Amygdala (tissue), 56 donors: Measurements from ENCODE around the gene AKR1B15.
"Not testable (repeated sequence)": the region's sequence is repeated elsewhere in the genome, so short reads cannot be mapped to it uniquely, and the experiment has no call there.

Experiments
- DNase-seq, 56 donors: peaks; one replicate each; lab custom pipeline; 2025; lab: John Stamatoyannopoulos, UW

Gene AKR1B15

GRCh38 chr7:134532180-134532953, 16.5 kb upstream of the AKR1B15 start:
- no peak for DNase-seq

GRCh38 chr7:134532954-134533218, 16.0 kb upstream of the AKR1B15 start:
- no peak for DNase-seq

GRCh38 chr7:134533288-134533771, 15.6 kb upstream of the AKR1B15 start:
- no peak for DNase-seq

GRCh38 chr7:134534633-134535032, 14.3 kb upstream of the AKR1B15 start:
- no peak for DNase-seq

- no peak for DNase-seq
These were observed 13.5 kb upstream of the AKR1B15 start for GRCh38 chr7:134535272-134535918.

DNA sequence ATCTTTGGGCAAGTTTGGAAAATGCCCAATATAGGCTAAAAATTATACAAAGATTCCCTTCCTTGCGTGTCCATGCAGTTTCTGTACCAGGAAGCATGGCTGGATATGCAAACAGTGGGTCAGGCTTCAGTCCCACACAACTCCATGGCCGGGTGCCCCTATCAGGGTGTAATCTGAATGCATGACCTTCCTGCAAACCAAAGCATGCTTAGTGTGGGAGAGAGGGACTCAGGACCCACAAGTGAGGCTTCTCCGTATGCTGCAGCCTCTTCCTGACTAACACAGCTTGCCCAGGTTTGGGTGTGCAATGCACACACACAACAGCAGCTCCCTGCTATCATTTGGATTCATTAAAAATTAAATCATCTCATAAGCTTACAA, 13.0 kb upstream of the AKR1B15 start:
- DNase-seq, result no peak

- DNase-seq, result not testable (repeated sequence)
These were observed 12.4 kb upstream of the AKR1B15 start for GRCh38 chr7:134536558-134536957.

DNA sequence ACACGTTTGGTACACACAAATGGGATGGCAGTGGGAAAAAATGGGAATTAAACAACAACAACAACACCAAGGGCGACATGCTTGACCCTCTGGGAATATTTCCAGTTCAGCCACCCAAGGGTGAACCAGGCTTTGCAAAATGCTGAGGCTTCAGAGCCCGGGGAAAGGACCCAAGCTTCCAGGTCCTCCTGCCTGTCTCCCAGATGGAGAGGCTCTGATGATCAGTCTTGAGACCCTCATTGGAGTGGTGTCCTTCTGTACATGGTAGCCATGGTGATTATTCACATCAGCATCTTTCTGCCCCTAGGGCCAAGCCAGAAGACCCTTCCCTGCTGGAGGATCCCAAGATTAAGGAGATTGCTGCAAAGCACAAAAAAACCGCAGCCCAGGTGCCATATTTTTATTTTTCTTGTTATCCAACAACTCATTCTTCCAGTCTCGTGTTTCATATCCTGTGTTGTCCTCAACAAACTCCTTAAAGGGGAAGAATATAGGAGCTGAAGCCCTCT, 11.6 kb upstream of the AKR1B15 start:
- DNase-seq, result not testable (repeated sequence)

GRCh38 chr7:134539380-134540004, 9.4 kb upstream of the AKR1B15 start:
- DNase-seq, result no peak

DNA sequence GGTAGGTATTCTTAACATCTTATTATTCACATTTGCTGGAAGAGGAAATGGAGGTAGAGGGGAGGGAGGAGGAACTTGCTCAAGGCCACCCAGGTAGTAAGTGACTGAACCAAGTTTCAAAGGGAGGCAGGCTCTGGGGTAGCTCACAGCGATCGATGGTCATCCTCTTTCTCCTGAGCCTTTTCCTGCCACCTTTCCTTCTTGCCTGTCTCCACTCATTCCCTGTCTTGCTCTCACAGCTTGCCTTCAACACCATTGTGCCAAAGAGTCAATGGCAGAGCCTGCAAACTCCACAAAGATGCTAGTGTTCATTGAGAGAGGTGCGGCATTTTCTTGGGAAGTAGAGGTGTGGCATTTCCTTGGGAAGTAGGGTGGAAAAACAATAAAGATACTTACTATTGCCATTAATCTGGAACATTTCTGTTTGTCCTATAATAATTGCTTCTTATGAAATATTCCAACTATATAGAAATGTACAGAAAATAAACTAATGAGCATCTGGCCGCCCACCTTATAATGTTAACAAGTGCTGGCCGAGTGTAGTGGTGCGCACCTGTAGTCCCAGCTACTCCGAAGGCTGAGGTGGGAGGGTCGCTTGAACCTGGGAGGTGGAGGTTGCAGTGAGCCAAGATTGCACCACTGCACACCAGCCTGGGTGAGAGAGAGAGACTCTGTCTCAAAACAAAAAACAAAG, 7.3 kb upstream of the AKR1B15 start:
- not testable (repeated sequence) for DNase-seq

GRCh38 chr7:134542195-134542771, 6.6 kb upstream of the AKR1B15 start:
- DNase-seq, result no peak

DNA sequence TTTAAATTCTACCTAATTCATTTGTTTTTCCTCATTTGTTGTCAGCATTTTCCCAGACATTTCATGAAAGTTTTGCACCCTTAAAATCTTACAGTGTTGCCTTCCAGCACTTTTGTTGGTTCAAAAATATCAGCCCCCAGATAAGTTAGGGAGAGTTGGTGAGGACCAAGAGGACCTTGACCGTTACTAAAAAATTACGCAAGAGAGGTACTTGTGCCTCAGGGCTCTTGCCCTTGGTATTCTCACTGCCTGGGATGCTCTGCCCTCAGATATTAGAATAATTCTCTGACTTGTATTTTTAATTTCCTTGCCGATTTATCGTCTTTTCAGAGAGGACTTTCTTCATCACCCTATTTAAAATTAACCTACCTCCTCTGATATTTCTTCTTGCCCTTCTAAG, 3.5 kb upstream of the AKR1B15 start:
- no peak for DNase-seq

DNA sequence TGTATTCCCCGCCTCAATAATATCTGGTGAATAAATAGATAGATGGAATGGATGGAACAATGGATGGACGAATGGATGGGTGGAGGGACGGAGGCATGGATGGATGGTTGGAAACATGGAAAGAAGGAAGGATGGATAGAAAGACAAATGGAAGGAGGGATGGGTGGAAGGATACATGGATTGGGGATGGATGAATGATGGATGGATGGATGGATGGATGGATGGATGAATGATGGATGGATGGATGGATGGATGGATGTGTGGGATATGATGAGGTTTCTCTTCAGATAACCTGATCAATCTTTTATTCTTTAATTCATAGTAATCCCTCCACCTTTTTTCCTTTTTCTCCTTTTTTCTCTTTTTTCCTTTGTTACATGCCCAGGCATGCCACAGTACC, 3.0 kb upstream of the AKR1B15 start:
- DNase-seq, result no peak

GRCh38 chr7:134546955-134547354, 2.0 kb upstream of the AKR1B15 start:
- DNase-seq, result no peak

DNA sequence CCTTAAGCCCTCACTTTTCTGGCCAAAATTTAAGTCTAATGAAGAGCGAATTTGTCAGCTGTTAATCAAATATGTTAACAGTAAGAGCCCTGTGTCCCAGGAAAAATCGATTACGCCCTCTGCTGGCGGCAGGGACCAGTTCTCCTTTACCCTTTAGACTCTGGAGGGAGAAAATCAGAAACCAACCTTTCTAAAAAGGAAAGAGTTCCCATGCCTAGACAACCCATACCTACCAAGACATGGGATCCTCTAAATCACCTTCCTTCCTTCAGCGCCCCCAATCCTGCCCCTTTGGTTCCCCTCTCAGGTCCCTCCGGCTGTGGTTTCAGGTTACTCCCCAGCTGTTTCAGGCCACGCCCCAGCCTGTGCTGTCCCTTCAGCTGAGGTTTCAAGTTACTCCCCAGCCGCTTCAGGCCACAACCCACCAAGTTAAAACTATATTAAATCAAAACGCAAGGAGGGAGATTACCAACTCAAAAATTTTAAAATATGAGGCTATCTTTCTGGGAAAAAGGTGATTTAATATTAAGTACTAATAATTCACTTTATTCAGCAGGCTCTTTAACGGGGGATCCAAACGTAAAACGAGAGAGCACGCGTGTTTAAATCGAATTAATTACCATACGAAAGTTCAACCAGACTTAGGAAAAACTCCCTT, 1.4 kb upstream of the AKR1B15 start:
- peak in 43 of 56 donors; percentile 1 to 73 (median 21) for DNase-seq

DNA sequence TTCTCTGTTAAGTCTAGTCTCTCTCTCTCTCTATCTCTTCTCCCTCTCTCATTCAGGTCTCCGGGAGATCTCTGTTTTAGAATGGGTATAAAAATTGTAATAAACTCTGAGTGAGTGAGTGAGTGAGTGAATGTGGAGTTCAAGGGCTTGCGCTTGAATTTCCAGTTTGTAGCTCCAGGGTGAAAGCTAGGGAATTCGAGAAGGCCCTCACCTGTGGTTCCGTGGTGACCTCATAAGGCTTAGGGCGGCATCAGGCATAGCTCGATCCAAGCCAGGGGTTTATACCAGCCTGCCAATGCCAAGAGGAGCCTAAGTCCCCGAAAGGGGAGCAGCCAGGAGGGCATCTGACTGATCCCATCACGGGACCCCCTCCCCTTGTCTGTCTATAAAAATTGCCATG, 456 bp downstream of the AKR1B15 start:
- DNase-seq, result no peak

GRCh38 chr7:134552105-134552504, 3.2 kb downstream of the AKR1B15 start:
- DNase-seq, result no peak

DNA sequence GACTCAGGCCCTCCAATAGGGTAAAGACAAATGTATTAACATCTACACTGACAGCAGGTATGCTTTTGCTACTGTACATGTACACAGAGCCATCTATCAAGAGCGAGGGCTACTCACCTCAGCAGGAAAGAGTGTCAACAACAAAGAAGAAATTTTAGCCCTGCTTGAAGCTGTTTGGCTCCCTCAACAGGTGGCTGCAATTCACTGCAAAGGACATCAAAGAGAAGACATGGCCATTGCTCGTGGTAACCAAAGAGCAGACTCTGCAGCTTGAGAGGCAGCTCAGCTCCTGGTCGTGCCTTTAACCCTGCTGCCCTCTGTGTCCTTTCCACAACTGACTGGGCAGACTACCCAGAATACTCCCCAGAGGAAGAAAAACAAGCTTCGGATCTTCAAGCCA, 5.1 kb downstream of the AKR1B15 start:
- no peak for DNase-seq

DNA sequence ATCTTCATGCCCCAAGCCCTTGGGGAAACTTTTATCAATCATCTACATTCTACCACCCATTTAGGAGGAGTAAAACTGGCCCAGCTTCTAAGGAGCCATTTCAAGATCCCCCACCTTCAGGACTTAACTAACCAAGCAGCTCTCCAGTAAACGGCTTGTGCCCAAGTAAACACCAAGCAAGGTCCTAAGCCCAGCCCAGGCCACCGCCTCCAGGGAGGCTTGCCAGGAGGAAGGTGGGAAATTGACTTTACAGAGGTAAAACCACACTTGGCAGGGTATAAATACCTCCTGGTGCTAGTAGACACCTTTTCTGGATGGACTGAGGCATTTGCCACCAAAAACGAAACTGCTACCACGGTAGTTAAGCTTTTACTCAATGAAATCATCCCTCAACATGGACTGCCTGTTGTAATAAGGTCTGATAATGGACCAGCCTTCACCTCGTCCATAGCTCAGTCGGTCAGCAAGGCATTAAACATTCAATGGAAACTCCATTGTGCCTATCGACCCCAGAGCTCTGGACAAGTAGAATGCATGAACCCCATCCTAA, 5.6 kb downstream of the AKR1B15 start:
- no peak for DNase-seq

- no peak for DNase-seq
These were observed 8.5 kb downstream of the AKR1B15 start for GRCh38 chr7:134557391-134557790.
